ENCODE results near the gene ZNF547. TPM values are rescaled to one million over a fixed set of nuclear protein-coding genes. Genes with fewer than 3 reads are reported as not detected.

Gene ZNF547
- total and polyA plus RNA-seq, 2 experiments from 2014 or later = 1.1 to 4.9 TPM

- H3K4me2 ChIP-seq = no peak overlapping the region
Observed at GRCh38 chr19:57334191-57334590, 29.2 kb upstream of the ZNF547 start.

More at GRCh38 chr19:57334191-57334590, 29.2 kb upstream of the ZNF547 start:
- Mint-ChIP-seq H3K4me3 (no peak overlapping the region), H3K9me3 (no peaks in the 10 kb centered on the region), H3K27ac (no peak overlapping the region), H3K36me3 (ENCODE audit: low read depth) (peaks cover 10% of the 10 kb centered on the region), H3K4me1 (no peaks in the 10 kb centered on the region; the same call in 2 of the 3 replicates), H3K27me3 (ENCODE audit: insufficient read depth, low read depth, poor library complexity) (no peaks in the 10 kb centered on the region)
- ATAC-seq = no peak
- no peak for TF ChIP-seq ZNF114 (CRISPR knock-in tag; IDR thresholded peaks at IDR 0.05)
- TF ChIP-seq ETS1 (IDR thresholded peaks at IDR 0.05) = no peak
- TF ChIP-seq REST (IDR thresholded peaks at IDR 0.05; ENCODE audit: unreplicated experiment) = no peak
- no peak for TF ChIP-seq ZNF462 (CRISPR knock-in tag; IDR thresholded peaks at IDR 0.05)
- no peak for TF ChIP-seq EZH2 (IDR thresholded peaks at IDR 0.05; ENCODE audit: low read depth, unreplicated experiment)
- no peak for TF ChIP-seq ZNF331 (CRISPR knock-in tag; IDR thresholded peaks at IDR 0.05; ENCODE audit: low read depth)
- TF ChIP-seq NANOG (IDR thresholded peaks at IDR 0.05; ENCODE audit: borderline replicate concordance) = no peak
- TF ChIP-seq JUNB (IDR thresholded peaks at IDR 0.05; ENCODE audit: unreplicated experiment) = no peak
- TF ChIP-seq EZH2phosphoT487 (IDR thresholded peaks at IDR 0.05; ENCODE audit: unreplicated experiment) = no peak
- TF ChIP-seq CTCF (conservative IDR thresholded peaks at IDR 0.05; ENCODE audit: low read depth in 2 of 2) = no peak
- TF ChIP-seq POLR2AphosphoS5 (IDR thresholded peaks at IDR 0.05; ENCODE audit: low read depth) = no peak
- H2AFZ ChIP-seq = no peak overlapping the region
- H3F3A ChIP-seq (replicated peaks; ENCODE audit: low read depth) = no peaks in the 10 kb centered on the region
- no peaks in the 10 kb centered on the region for H3K4me1 ChIP-seq (ENCODE audit: insufficient read depth)
- no peak overlapping the region for H3K27ac ChIP-seq (ENCODE audit: low read depth)
- H3K79me2 ChIP-seq (replicated peaks; ENCODE audit: insufficient read depth) = 0 out of 2 replicates have a peak, but pooled peaks cover 5% of the 10 kb centered on the region
- no peak for DNase-seq (ENCODE audit: low spot score)
- H3K36me3 ChIP-seq (ENCODE audit: insufficient read depth) = no peaks in the 10 kb centered on the region; the same call in 1 of the 2 replicates
- no peaks in the 10 kb centered on the region for H3K9me2 ChIP-seq (ENCODE audit: insufficient read depth)
- 0 out of 2 replicates have a peak, but pooled peaks cover 6% of the 10 kb centered on the region for H4K20me1 ChIP-seq (replicated peaks; ENCODE audit: insufficient read depth)
- no peaks in the 10 kb centered on the region for H3K27me3 ChIP-seq (ENCODE audit: insufficient read depth)
- no peak overlapping the region for H3K4me3 ChIP-seq

Measured in GM23338 (cell line).